Nephron (organoid): ENCODE data around the gene KCTD16.

Experiments used
- H3K27ac Mint-ChIP-seq, 3 experiments: 2 replicates each; pipeline ENCODE4 v1.8.0; 2020; ENCODE audit warnings: mixed read lengths in 3 of 3, mild to moderate bottlenecking in 2 of 3, moderate library complexity in 1 of 3
- H3K27me3 Mint-ChIP-seq: 2 replicates; pipeline ENCODE4 v1.8.0; 2021; ENCODE audit warnings: low read depth, mild to moderate bottlenecking, moderate library complexity, mixed read lengths
- H3K36me3 Mint-ChIP-seq: 2 replicates; pipeline ENCODE4 v1.8.0; 2020; ENCODE audit warnings: low read depth, mixed read lengths
- H3K4me1 Mint-ChIP-seq: 2 replicates; pipeline ENCODE4 v1.8.0; 2020; ENCODE audit warnings: mixed read lengths
- H3K4me3 Mint-ChIP-seq, 3 experiments: 2 replicates each; pipeline ENCODE4 v1.8.0; 2020; ENCODE audit warnings: mild to moderate bottlenecking in 3 of 3, mixed read lengths in 3 of 3, moderate library complexity in 2 of 3
- H3K9me3 Mint-ChIP-seq: 2 replicates; pipeline ENCODE4 v1.8.0; 2020; ENCODE audit warnings: mixed read lengths
- TF ChIP-seq, protein P1 (sequence below), 3 experiments: fragments of 200-600 bp; sonication (generic); IDR thresholded peaks; one replicate each; pipeline ENCODE4 v1.5.0; 2021; ENCODE audit warnings: antibody characterized with exemption in 3 of 3; ENCODE audit not compliant: unreplicated experiment in 3 of 3

The KCTD16 gene

DNA sequence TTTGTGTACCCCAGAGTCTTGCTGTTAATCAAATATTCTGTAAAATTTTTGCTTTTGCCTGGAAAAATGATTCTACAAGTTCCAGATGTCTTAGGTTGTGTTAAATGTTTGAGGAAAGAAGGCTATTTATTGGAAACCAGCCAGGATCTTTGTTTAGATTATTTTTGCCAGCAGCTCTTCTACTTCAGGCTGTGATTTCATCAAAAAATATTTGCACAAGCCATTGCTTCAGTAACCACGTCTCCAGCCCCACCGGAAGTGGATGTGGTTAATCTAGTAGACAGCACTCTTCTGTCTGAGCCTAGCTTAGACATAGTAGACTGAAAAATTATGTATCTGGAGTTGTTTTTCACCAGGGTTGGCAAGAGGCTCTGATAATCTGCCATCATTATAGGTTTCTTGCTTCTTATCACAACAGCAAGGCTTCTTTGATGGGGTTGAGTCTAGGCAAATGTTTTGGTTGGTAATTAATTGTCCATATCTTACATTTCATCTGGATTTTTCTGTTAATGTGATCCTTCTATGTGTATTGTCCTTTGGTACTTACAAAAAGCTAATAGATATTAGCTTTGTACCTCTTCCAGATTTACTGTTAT, 17.1 kb downstream of the KCTD16 start:
- Mint-ChIP-seq H3K27me3 (no peaks in the 10 kb centered on the region), H3K27ac (peak overlapping the region; percentile 79 to 87 (median 81)), H3K4me1 (peaks cover 29% of the 10 kb centered on the region), H3K9me3 (no peaks in the 10 kb centered on the region), H3K36me3 (no peaks in the 10 kb centered on the region), H3K4me3 (no peak overlapping the region)
- TF ChIP-seq, protein P1, sequence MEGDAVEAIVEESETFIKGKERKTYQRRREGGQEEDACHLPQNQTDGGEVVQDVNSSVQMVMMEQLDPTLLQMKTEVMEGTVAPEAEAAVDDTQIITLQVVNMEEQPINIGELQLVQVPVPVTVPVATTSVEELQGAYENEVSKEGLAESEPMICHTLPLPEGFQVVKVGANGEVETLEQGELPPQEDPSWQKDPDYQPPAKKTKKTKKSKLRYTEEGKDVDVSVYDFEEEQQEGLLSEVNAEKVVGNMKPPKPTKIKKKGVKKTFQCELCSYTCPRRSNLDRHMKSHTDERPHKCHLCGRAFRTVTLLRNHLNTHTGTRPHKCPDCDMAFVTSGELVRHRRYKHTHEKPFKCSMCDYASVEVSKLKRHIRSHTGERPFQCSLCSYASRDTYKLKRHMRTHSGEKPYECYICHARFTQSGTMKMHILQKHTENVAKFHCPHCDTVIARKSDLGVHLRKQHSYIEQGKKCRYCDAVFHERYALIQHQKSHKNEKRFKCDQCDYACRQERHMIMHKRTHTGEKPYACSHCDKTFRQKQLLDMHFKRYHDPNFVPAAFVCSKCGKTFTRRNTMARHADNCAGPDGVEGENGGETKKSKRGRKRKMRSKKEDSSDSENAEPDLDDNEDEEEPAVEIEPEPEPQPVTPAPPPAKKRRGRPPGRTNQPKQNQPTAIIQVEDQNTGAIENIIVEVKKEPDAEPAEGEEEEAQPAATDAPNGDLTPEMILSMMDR (IDR thresholded peaks at IDR 0.05; ENCODE audit: unreplicated experiment in 3 of 3), result no peak

DNA sequence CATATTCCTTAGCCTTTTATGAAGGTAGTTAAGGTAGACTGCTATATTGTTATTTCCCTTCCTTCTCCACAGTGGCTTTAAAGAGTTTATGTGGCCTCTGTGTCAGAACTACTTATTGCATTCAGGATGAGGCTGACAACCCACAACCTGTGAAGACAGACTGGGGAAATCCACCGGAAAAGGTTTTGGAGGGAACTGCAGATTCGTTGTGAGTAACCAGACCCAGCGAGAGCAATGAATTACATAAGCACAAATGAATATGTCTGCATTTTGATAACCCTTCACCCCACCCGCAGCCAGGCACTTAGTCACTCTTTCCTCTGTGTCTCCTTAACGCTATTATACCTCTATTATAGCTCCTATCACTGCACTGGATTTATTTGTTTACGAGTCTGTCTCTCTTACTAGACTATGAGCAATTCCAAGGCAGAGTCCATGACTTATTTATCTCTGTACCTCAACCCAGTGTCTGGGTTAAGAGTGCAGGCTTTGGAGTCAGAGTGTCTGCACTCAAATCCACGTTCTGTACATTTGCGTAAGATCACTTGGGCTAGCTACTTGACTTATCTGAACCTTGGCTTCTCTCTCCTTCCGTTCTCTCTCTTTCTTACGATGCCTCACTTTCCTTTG, 19.2 kb downstream of the KCTD16 start:
- H3K27me3 Mint-ChIP-seq, result no peaks in the 10 kb centered on the region
- no peaks in the 10 kb centered on the region for H3K9me3 Mint-ChIP-seq
- H3K27ac Mint-ChIP-seq, result peak overlapping the region; percentile 22 to 70 (median 53)
- H3K4me3 Mint-ChIP-seq, result no peak overlapping the region
- TF ChIP-seq, protein P1 (IDR thresholded peaks at IDR 0.05; ENCODE audit: unreplicated experiment in 3 of 3), result no peak
- H3K36me3 Mint-ChIP-seq, result no peaks in the 10 kb centered on the region
- peaks cover 29% of the 10 kb centered on the region for H3K4me1 Mint-ChIP-seq

DNA sequence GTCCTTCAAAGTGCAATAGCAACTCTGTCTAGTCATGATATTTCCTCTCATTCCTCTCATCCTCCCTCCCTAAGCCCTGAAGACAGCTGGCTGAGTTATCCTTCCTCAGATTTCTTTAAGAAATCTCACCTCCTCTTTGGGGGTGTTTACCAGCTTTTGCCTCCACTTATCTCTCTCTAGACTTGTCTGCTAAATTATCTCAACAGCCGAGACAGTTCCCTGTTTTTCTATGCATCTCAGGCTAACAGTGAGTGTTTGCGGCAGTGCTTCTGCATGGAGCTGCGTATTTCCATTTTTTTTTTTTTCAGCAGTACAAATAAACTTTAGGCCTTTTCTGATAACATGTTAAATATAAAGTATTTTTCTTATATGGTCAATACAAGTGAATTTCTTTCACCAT, 20.9 kb downstream of the KCTD16 start:
- Mint-ChIP-seq H3K4me1 (peaks cover 29% of the 10 kb centered on the region), H3K27me3 (no peaks in the 10 kb centered on the region), H3K4me3 (no peak overlapping the region), H3K27ac (peak overlapping the region in 1 of 3 experiments; percentile 3), H3K36me3 (no peaks in the 10 kb centered on the region), H3K9me3 (no peaks in the 10 kb centered on the region)
- TF ChIP-seq, protein P1 (IDR thresholded peaks at IDR 0.05; ENCODE audit: unreplicated experiment in 3 of 3), result no peak

DNA sequence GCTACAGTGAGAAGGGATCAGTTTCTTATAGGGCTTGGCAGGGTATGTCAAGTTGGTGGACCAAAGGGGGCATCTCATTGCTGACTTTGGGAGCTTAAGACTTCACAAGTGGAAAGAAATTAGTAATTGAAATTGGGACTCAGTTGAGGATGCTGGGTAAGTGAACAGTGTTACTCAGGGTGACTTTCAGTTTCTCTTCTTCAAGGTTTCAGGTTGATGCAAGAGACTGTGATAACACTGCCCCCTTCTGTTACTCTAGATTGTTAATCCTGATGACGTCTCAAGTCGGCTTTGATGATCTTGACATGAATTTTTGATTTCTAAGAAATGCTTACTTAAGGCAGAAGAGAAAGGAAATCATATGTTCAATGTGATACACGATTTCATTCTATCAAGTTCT, 21.3 kb downstream of the KCTD16 start:
- H3K27me3 Mint-ChIP-seq, result no peaks in the 10 kb centered on the region
- no peak overlapping the region for H3K27ac Mint-ChIP-seq
- H3K4me3 Mint-ChIP-seq, result no peak overlapping the region
- no peaks in the 10 kb centered on the region for H3K36me3 Mint-ChIP-seq
- peaks cover 28% of the 10 kb centered on the region for H3K4me1 Mint-ChIP-seq
- TF ChIP-seq, protein P1 (IDR thresholded peaks at IDR 0.05; ENCODE audit: unreplicated experiment in 3 of 3), result peak; percentile 22 to 44 (median 28)
- no peaks in the 10 kb centered on the region for H3K9me3 Mint-ChIP-seq

DNA sequence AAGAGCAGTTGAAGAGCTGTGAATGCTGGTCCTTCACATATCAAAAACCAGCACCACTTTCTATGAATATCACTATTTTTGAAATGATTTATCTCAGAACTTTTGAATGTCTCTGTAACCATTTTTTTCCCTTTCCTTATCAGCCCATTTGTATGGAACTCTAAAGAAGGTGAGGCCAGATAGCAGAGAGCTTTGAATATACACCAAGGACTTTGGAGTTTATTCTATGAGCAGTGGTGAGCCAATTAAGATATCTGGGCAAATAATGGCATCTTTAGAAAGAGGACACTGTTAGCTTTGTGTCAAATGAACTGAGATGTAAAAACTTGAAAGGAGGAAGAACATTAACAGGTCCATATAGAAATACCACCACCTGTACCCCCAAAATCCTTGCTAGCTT, 22.0 kb downstream of the KCTD16 start:
- H3K27me3 Mint-ChIP-seq, result no peaks in the 10 kb centered on the region
- H3K9me3 Mint-ChIP-seq, result no peaks in the 10 kb centered on the region
- H3K27ac Mint-ChIP-seq, result no peak overlapping the region
- no peaks in the 10 kb centered on the region for H3K36me3 Mint-ChIP-seq
- no peak overlapping the region for H3K4me3 Mint-ChIP-seq
- peaks cover 22% of the 10 kb centered on the region for H3K4me1 Mint-ChIP-seq
- TF ChIP-seq, protein P1 (IDR thresholded peaks at IDR 0.05; ENCODE audit: unreplicated experiment in 3 of 3), result no peak

DNA sequence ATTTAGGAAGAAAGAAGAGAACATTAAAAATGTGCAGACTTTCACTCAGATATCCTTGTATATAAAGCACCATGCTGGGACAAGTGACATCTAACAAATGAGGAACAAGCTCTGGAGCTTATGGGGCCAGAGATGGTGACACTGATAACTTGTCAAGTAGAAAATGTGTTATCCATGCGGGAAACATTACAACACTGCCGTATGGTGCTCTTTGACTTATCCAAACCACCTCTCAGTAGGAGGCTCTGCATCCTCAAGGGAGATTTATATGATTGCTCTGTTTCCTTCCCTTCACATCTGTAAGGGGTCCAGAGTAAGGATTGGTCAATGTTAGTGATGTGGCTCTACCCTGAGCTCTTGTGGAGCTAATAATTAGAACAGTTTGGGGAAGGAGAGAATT, 23.5 kb downstream of the KCTD16 start:
- H3K36me3 Mint-ChIP-seq, result no peaks in the 10 kb centered on the region
- no peak overlapping the region for H3K4me3 Mint-ChIP-seq
- peaks cover 17% of the 10 kb centered on the region for H3K4me1 Mint-ChIP-seq
- H3K9me3 Mint-ChIP-seq, result no peaks in the 10 kb centered on the region
- TF ChIP-seq, protein P1 (IDR thresholded peaks at IDR 0.05; ENCODE audit: unreplicated experiment in 3 of 3), result no peak
- H3K27ac Mint-ChIP-seq, result no peak overlapping the region
- peaks cover 2% of the 10 kb centered on the region for H3K27me3 Mint-ChIP-seq
